IPS-NIHi7 (cell line): ENCODE measurements around the gene KRTAP4-6.
"Not testable (repeated sequence)": the region's sequence is repeated elsewhere in the genome, so short reads cannot be mapped to it uniquely, and the experiment has no call there.

ENCODE experiments used
- DNase-seq: peaks from one replicate; pipeline ENCODE4 v3.0.0; 2012; ENCODE audit warnings: mixed read lengths; ENCODE audit errors: extremely low spot score

KRTAP4-6 gene

DNA sequence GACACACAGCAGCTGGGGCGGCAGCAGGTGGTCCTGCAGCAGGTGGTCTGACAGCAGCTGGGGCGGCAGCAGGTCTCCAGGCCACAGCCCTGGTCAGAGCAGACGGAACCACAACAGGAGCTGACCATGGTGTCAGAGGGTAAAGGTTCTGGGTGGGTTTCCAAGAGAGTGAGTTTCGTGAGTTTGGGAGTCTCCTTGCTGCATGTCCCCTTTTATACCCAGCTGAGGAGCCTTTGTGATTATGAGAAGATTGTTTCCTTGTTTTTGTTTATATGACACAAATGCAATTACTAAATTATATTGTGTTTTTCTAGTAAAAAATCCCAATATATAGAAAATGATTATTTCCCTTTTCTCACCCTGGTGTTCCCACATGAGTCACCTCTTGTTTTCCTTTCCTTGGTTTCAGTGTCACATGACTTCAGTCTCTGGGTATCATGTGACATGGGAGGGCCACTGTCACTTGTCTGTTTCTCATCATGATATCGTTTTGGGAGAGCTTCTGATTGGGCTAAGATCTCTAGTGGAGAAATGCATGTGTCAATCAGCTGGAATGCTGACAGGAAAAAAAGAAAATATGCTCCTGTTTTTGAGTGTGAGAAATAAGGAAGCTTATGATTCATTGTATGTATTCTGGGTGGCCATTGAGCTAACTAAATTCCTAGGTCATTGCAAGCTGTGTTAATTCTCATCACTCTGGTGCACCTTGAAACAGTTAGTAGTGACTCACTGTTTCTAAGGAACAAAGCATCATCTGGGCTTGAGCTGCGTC lies at the start of gene KRTAP4-6:
Gene KRTAP4-6, minus strand, starts transcription at position 185 of the 772 bp plus-strand sequence. Its CDS starts 57 bp downstream, at position 128.
- DNase-seq = no peak

DNA sequence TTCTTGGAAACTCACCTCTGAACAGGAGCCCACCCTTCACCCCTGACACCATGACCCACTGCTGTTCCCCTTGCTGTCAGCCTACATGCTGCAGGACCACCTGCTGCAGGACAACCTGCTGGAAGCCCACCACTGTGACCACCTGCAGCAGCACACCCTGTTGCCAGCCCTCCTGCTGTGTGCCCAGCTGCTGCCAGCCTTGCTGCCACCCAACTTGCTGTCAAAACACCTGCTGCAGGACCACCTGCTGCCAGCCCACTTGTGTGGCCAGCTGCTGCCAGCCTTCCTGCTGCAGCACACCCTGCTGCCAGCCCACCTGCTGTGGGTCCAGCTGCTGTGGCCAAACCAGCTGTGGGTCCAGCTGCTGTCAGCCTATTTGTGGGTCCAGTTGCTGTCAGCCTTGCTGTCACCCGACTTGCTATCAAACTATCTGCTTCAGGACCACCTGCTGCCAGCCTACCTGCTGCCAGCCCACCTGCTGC lies 49.5 kb upstream of the KRTAP4-6 start, which contains the start of gene KRTAP9-1:
Gene KRTAP9-1, plus strand, starts transcription at position 51 of the 482 bp plus-strand sequence. Its CDS starts 0 bp downstream, at position 51.
- not testable (repeated sequence) for DNase-seq

DNA sequence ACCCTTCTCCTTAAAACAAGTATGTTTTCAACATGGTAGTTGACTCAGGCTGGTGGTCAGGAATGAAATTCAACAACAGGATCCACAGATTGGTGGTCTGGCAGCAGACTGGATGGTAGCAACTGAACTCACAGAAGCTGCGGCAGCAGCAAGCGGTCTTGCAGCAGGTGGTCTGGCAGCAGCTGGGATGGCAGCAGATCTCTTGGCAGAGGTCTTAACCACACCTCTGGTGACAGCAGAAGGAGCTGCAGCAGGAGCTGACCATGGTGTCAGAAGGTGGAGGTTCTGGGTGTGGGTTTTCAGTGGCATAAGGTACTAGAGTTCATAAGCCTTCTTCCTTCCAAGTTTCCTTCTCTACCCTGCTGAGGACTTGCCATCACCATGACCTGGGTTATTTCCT lies 46.5 kb upstream of the KRTAP4-6 start:
- no peak for DNase-seq

DNA sequence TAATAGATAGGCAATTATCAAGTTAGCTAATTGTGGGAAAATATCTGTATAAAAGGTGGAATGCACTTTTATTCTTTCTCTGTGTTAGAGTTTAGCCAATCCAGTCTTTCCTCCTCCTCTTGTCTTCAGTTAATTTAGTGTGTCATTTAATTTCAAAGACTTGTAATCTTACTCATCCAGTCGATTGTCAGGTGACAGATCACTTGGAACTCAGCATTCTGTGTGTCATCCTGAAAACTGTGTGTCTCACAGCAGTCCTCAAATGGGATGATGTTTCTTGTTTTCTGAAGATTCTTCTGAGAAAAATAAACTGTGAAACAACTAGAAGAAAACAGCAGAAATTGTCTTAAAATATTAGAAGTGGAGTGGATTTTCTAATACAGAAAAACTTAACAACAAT lies 44.7 kb upstream of the KRTAP4-6 start:
- no peak for DNase-seq

DNA sequence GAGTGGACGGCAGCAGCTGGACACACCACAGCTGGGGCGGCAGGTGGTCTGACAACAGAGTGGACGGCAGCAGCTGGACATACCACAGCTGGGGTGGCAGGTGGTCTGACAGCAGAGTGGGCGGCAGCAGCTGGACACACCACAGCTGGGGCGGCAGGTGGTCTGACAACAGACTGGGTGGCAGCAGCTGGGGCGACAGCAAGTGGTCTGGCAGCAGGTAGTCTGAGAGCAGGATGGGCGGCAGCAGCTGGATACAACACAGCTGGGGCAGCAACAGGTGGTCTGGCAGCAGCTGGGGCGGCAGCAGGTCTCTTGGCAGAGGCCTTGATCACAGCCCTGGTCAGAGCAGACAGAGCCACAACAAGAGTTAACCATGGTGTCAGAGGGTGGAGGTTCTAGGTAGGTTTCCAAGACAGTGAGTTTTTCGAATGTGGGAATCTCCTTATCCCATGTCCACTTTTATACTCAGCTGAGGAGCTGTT lies 44.2 kb upstream of the KRTAP4-6 start, which contains the start of gene KRTAP4-1:
Gene KRTAP4-1, minus strand, starts transcription at position 432 of the 482 bp plus-strand sequence. Its CDS starts 57 bp downstream, at position 375.
- no peak for DNase-seq

DNA sequence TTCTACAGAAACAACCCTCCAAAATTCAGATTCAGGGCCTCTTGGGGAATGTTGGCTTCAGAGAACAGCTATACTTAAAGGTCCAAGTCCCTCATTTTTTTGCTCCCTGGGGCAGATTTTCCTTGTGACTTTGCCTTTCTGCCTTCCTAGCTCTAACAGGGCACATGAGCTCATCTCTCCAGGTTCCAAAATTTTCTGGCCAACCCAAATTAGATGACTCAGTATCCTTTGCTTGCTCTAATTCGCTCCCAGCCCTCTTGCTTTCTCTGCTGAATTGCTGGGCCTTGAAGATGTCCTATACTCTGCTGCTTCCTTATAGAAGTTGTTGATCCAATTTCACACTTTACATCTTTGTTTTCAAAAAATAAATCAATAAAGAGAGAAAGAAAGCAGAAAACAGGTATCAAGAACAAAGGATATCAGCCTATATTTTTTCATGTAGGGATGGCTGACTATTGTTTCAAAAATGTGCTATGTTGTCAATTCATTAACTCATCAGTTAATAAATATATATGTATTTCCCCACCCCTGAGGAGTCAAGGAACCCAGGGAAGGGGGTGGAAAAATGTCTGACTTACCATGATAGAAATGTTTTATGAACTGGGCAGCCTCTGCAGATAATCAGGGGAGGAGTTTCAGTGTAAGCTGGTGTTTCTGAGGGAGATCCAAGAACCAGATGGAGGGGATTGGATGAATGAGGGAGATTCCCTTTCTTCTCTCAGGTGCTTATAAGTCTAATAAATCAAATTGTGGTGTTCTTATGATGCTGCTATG lies 38.7 kb upstream of the KRTAP4-6 start:
- DNase-seq = no peak

DNA sequence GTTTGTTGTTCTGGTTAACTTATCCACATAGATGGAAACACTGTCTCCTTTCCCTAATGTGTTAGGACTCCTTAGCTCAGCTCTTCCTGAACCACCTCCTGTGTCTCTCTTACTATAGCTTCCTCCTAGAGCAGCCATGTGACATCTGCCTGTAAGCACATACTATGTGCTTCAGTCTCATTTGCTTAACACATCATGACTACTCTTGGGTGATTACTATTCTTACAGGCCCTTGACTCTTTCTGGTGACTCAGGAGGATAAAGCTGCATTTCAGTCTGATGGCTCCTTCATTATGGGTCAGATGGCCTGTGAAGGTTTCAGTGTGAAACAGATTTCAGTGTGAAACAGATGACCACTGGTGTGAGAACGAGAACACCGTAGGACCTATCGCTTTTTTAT lies 38.0 kb upstream of the KRTAP4-6 start:
- no peak for DNase-seq

DNA sequence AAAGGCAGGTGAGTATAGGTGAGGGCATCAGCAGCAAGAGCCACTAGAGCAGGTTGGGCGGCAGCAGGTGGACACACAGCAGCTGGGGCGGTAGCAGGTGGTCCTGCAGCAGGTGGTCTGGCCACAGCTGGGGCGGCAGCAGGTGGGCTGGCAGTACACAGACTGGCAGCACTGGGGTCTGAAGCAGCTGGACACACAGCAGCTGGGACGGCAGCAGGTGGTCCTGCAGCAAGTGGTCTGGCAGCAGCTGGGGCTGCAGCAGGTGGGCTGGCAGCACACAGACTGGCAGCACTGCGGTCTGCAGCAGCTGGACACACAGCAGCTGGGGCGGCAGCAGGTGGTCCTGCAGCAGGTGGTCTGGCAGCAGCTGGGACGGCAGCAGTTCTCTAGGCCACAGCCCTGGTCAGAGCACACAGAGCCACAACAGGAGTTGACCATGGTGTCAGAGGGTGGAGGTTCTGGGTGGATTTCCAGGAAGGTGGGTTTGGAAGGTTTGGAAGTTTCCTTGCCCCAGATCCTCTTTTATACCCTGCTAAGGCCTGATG lies 37.5 kb upstream of the KRTAP4-6 start, which contains the start of gene KRTAP4-2:
Gene KRTAP4-2, minus strand, starts transcription at position 495 of the 545 bp plus-strand sequence. Its CDS starts 57 bp downstream, at position 438.
- DNase-seq = no peak

DNA sequence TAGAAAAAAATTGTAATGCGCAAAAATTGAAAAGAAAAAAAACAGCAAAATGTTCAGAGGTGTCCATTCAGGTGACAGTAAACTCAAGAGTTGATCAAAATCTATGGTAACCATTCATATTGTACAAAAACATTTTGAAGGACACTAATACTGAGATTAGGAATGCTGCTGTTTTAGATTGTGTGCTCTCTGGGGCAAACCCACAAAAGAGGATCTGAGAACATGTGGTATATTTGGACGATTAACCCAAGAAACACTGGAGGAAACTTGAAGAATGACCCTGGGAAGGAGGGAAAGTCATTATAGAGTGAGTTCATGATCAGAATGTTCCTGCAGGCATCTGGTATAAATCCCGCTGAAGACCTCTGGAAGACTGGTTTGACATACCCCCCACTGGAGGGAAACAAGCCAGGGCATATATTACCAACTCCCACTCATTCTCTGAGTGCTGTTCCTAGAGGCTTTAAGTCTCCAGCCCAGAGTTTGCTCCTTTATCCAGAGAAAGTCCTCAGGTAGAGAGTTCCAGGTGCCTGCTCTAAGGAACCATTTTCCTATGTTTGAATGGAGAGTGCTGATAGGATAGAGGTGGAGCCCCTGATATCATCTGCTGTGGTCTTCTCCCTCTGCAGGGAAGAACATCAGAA lies 36.5 kb upstream of the KRTAP4-6 start:
- DNase-seq = no peak

DNA sequence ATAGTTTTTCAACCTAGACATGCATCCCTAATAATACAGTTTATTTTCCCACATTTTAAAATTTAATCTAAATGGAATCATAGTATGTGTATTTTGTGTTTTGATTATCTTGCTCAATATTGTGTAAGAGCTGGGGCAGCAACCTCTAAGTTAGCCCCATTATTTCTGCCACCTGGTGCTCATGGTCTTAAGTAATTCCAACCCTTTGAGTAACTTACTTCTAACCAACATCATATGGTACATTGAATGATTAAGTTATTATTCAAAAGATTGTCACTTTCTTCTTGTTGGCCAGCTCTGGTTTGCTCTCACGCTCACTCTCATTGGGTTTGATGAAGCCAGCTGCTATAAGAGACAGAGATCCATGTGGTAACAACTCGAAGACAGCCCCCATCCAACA lies 31.5 kb upstream of the KRTAP4-6 start:
- DNase-seq = no peak

DNA sequence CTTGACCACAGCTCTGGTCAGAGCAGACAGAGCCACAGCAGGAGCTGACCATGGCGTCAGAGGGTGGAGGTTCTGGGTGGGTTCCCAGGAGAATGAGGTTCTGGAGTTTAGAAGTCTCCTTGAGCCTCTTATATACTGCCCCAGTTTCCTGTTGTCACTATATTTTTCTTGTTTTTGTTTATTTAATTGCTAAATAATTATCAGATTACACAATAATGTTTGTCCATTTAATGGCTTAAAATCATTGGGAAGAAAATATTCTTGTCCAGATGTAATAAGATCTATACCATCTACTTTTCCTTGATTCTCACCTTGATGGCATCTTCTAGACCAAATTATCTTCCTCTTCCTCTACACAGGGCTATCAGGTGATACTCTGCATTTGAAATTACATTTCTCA lies 27.8 kb upstream of the KRTAP4-6 start, which contains the start of gene KRTAP4-3:
Gene KRTAP4-3, minus strand, starts transcription at position 101 of the 400 bp plus-strand sequence. Its CDS starts 49 bp downstream, at position 52.
- no peak for DNase-seq

DNA sequence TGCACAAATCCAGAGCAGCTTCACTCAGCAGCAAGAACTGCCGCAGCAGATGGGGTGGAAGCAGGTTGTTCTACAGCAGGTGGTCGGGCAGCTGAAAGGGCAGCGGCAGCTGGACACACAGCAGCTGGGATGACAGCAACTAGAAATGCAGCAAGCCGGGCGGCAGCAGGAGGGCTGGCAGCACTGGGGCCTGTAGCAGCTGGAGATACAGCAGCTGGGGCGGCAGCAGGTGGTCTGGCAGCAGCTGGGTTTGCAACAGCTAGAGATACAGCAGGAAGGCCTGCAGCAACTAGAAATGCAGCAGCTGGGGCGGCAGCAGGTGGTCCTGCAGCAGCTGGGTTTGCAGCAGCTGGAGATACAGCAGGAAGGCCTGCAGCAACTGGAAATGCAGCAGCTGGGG lies 27.2 kb upstream of the KRTAP4-6 start:
- no peak for DNase-seq

DNA sequence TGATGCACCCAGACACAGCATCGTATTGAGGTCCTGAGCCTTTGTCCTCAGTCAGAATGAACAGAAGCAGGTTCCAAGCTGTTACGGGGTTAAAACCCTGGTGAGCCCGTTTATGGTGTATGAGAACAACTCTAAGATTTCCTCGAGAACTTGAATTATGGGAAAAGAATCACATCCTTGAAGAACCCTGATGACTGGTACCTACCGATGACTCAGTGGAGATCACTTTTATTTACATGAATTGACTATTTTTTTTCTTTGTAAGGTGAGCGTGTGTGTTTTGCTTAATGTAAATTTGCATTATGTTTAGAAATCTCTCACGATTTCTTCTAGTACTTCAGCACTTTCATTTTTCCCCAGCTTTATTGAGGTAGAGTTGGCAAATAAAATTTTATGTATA lies 23.5 kb upstream of the KRTAP4-6 start:
- DNase-seq = no peak

DNA sequence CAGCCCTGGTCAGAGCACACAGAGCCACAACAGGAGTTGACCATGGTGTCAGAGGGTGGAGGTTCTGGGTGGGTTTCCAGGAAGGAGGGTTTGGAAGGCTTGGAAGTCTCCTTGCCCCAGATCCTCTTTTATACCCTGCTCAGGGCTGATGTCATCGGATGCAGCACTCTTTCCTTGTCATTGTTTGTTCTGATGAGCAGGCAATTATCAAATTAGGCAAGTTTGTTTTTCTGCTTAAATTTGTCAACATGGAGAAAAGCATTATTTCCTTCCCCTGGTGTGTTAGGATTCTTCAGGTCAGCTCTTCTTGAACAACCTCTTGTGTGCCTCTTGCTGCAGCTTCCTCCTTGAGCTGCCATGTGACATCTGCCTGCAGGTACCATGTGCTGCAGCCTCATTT lies 20.3 kb upstream of the KRTAP4-6 start, which contains the start of gene KRTAP4-4:
Gene KRTAP4-4, minus strand, starts transcription at position 101 of the 400 bp plus-strand sequence. Its CDS starts 57 bp downstream, at position 44.
- DNase-seq = no peak

DNA sequence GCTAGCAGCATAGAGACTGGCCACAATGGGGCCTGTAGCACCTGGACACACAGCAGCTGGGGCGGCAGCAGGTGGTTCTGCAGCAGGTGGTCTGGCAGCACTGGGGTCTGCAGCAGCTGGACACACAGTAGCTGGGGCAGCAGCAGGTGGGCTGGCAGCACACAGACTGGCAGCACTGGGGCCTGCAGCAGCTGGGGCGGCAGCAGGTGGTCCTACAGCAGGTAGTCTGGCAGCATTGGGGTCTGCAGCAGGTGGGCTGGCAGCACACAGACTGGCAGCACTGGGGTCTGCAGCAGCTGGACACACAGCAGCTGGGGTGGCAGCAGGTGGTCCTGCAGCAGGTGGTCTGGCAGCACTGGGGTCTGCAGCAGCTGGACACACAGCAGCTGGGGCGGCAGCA lies 19.8 kb upstream of the KRTAP4-6 start:
- DNase-seq = not testable (repeated sequence)

DNA sequence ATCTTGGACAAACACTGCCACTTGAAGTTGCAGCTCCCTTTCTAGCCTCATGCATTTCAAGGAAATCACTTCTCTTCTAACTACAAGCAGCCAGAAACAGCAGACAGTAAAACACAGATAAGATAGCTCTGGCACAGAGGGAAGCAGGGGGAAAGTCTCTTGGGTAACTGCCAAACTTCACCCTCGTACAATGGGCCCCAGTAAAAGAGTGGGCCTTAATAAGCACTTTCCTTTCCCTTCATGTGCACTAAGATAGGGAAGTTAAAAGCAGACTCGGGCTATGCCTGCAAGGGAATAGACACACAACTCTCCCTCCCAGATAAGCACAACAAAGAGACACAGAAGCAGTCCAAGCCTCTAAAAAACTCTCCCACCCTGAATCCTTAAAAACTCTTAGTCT lies 13.5 kb upstream of the KRTAP4-6 start:
- no peak for DNase-seq

DNA sequence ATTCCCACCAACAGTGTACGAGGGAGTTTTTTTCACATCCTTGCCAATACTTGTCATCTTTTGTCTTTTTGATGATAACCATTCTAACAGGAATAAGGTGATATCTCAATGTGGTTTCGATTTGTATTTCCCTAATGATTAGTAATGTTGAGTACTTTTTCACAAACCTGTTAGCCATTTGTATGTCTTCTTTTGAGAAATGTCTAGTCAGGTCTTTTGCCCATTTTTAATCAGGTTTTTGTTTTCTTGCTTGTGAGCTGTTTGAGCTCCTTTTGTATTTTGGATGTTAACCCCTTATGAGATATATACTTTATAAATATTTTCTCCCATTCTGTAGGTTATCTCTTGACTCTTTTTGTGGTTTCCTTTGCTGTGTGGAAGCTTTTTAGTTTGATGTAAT lies 11.2 kb upstream of the KRTAP4-6 start:
- no peak for DNase-seq

DNA sequence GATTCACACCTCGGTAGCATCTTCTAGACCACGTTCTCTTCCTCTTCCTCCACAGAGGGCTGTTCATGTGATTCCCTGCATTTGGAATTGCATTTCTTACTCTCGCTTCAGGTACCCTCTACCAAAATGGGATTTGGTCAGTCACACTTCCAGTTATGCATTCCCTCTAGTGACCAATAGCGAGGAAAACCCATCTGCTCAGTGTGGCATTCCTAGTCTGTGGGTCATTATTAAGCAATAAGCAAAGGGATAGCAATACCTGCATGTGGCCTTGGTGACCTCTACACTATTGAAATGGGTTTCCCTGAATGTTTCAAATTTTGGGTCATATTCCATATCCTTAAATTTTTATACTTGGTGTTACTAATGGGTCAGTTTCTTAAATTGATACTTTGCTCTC lies 9.7 kb upstream of the KRTAP4-6 start:
- DNase-seq = no peak

DNA sequence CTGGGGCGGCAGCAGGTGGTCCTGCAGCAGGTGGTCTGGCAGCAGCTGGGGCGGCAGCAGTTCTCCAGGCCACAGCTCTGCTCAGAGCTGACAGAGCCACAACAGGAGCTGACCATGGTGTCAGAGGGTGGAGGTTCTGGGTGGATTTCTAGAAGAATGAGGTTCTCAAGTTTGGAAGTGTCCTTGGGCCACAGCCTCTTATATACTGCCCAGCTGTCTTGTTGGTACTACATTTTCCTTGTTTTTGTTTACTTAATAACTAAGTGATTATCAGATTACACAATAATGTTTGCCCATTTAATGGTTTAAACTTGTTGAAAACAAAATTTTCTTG lies 9.3 kb upstream of the KRTAP4-6 start, which contains the start of gene KRTAP4-5:
Gene KRTAP4-5, minus strand, starts transcription at position 174 of the 334 bp plus-strand sequence. Its CDS starts 58 bp downstream, at position 116.
- no peak for DNase-seq

DNA sequence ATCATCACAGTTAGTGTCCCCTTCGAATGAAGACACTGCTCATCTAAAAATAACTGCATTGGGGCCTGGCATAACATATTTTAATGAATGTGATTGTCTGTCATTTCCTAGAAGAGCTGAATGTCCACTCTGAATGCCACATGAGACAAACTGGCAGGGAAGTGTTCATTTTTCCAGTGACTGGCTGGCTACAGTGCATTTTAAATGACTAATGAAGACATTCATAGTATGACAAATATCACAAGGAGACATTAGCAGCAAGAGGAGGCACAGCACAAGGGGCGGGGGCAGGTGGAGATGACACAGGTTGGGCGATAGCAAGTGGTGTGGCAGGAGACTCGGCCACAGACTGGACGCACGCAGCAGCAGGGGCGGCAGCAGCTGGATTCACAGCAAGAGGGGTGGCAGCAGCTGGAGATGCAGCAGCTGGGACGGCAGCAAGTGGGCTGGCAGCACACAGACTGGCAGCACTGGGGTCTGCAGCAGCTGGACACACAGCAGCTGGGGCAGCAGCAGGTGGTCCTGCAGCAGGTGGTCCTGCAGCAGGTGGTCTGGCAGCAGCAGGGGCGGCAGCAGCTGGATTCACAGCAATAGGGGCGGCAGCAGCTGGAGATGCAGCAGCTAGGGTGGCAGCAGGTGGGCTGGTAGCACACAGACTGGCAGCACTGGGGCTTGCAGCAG lies 8.8 kb upstream of the KRTAP4-6 start:
- not testable (repeated sequence) for DNase-seq
